GM21423 (cell line): ENCODE data around the gene FLT4.

Source experiments
- ATAC-seq: cut with Tn5 transposase; IDR thresholded peaks from one replicate; pipeline ENCODE4 v1.9.1; 2021; ENCODE audit warnings: mild to moderate bottlenecking, moderate library complexity; ENCODE audit not compliant: unreplicated experiment

The FLT4 gene

DNA sequence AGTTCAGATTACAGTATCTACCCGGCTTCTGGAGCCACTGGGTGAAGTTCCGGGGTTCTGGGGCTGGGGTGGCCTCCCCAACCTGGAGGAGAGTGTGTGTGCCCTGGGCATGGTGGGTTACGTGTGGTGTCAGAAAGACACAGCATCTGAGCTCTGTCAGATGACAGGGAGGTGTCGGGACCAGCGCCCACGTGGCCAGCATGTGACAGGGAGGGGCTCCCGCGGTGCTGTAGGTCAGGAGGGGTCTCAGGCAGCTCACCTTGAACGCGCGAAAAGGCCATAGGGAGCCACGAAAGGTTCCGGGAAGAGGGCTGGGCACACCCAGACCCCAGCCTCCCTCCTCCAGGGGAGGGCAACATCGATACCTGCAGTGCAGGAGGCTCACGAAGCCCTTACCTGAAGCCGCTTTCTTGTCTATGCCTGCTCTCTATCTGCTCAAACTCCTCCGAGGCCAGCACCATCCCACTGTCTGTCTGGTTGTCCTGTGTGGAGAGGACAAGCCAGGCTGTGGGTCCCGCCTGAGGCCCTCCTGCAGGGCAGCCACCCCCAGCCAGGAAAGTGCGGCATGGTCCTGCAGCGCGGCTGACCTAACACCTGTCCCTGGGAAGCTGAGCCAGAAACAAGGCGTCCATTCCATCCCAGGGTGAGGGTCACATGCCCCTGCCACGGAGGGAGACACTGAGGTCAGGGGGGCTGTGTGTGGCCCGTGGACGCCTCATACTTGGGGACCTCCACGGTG lies 40.7 kb downstream of the FLT4 start:
- ATAC-seq = no peak

DNA sequence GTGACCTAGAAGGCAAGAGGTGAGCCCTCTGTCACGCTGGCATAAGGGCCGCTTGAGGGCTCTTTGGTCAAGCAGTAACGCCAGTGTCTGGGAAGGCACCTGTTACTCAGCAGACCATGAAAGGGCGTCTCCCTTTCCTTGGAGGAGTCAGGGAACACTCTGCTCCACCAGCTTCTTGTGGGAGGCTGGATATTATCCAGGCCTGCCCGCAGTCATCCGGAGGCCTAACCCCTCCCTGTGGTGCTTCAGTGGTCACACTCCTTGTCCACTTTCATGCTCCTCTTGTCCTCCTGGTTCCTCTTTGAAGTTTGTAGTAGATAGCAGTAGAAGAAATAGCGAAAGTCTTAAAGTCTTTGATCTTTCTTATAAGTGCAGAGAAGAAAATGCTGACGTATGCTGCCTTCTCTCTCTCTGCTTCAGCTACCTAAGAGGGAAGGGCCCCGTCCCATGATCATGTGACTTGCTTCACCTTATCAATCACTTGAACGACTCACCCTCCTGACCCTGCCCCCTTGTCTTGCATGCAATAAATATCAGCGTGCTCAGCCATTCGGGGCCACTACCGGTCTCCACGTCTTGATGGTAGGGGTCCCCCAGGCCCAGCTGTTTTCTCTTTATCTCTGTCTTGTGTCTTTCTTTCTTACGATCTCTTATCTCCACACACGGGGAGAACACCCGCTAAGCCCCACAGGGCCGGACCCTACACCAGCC lies 41.4 kb downstream of the FLT4 start:
- ATAC-seq = no peak

DNA sequence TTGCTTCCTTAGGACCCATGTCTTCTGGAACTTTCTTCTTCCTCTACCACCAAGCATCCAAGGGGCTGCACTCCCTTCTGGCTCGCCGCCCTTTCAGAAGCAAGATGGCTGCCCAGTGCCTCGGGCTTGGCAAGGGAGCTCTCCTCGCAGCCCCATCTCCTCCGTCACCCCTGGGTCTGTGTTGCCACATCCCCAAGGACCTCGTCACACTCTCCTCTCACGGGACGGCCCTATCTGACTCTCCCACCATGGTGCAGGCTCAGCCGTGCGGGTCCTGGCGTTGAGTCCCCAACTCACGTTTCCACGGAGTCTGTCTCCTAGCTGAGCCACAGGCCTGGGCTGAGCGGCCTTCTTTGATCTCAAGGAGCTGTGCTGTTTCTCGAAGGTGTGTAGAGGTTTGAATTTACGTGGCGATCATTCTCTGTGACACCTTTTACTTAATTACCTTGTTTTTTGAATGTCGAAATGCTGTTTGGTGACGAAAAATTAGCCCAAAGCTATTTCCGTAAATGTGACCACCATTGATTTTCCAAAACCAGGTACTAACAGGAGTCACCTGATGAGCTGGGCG lies 43.1 kb downstream of the FLT4 start:
- no peak for ATAC-seq

DNA sequence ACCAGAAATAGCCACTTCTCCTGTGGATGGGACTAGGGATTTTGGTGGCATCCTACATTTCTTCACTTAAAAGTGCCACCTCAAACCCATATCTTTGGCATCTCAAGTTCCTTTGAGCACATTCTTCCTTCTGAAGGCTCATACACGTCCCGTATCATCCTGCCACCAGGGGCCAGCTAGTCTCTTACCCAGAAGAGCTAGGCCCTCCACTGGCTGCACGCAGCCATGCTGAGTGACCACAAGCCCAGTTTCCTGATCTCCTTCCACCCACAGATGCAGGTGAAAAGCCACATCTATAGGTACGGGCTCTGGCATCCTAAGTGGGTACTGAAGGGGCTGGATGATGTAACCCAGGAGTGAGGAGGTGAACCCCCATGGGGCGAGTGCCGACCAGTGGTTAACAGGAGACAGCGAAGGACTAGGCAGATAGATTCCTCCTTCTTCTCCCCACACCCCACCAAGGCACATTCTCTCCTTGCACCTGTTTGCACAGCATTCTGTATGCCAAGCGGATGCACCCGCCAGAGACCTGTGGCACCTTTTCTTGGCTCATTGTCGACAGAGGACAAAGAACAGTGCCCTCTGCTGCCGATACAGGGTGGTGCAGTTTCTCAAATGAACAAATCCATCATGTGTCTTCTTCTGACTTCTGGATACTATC lies 43.7 kb downstream of the FLT4 start:
- ATAC-seq = no peak

DNA sequence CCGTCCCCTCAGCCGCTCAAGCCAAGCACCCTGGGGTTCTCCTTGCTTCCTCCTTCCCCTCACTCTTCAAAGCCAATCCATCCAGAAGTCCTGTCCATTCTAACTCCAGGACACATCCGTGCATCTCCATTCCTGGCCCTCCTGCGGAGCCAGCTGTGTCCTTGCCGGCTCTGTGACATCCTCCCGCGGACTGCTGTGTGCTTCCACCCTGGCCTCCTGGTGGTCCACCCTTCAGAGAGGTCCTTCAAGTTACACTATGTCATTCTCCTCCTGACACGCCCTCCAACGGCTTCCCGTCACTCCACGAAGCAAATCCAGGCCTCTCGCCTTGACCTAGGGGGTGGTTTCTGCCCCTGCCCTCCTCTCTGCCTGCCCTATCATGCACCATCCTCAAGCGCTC lies 45.1 kb downstream of the FLT4 start:
- ATAC-seq = no peak

DNA sequence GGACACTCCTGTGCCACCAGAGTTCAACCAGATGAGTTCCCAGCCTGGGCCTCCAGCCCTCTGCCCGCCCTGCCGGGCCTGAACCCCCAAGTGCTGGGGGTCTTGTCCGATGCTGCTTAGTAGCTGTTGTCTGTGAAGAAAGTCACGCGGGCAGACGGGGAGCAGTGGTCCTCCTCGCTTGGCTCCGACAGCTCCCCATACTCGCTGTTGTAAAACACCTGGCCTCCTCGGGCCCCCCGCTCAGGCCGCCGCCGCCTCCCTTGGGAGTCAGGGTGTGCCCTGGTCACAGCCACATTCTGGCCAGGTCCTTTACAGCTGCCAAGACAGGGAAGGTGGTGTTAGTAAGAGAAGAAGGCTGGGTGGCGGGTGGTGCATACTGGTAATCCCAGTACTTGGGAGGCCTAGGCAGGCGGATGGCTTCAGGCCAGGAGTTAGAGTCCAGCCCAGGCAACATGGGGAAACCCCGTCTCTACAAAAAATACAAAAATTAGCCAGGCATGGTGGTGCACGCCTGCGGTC lies 46.3 kb downstream of the FLT4 start:
- no peak for ATAC-seq

DNA sequence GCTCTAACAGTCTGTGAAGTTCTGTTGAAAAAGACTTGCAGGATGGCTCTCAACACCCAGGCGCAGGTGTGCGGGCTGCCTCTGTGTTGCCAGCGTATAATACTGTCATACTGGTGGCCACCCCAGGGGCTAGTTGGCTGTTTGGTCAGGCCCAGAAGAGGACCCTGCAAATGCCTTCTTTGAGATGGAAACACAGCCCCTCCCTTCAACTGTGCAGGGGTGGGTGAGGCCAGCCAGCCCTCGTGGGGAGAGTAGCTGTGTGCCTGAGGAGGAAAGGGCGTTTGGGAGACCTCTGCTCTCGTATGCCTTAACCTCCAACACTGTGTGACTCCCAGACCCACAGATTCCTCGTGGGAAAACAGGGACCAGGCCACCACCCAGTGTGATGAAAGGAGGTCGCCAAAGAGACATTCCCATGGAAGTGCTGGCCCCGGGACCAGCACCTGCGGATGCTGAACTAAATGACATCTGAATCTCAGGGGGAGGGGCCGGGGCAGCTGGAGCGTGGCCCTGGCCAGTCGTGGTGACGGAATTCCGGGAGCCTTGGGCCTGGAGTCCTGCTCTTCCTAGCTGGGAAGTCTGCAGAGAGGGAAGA lies 46.8 kb downstream of the FLT4 start:
- ATAC-seq = no peak

DNA sequence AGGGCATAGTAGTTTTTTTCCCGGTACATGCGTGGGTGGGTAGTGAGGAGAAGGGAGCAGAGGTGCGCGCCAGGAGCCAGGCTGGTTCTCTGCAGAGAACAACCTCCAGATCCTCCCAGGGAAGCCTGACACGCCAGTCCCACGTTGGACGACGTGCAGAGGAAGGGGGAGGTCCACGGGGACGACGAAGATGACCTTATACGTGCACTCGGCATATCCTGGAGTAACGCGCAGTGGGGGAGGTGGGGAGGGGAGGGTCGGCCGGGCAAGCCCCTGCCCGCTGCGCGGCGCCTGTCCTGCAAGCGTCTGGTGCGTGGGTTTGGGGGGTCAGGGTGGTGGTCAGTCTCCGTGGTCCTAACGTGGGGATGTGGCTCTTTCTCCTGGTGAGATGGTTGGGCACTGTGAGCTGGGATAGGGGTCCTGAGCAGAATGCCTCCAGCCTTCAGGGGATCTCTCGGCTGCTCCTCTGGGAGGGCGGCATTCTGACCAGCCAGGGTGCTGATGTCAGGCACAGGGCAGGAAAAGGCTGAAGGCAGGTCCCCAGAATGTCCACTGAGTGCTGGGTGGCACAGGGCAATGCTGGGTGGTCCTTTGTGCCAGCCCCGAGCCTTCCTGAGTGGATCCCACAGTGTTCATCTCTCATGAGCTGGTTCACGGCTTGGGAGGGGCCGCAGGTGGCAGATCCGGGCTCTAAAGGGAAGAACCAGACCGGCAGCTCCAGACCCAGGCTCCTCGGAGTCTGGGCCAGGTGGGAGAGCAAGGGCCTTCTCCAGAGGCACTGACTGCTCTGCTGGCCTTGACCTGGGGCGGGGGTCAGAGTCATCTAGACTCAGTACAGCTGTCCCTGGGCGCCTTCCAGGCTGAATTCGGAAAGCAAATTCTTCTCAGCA lies 47.6 kb downstream of the FLT4 start:
- no peak for ATAC-seq

DNA sequence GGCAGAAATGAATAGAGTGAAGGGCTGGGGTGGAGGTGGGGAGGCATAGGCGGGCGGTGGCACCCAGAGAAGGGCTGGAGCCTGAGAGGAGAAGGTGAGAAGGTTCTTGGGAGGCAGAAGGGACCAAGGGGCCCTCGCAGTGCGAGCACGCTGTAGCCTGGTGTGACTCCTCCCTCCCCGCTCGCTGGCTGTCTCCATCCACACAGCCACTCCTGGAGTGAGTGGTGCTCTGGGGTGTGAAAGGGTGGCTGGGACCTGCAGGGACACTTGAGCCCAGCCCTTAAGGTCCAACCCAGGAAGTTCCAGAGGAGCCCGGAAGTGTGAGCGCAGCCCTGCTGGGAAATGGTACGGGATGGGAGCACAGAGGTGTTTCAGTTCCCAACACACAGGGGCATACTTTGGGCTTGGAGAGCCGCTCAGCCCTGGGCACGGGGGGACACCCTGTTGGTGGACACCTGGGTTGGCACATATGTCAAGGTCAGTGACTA lies 48.8 kb downstream of the FLT4 start:
- no peak for ATAC-seq

DNA sequence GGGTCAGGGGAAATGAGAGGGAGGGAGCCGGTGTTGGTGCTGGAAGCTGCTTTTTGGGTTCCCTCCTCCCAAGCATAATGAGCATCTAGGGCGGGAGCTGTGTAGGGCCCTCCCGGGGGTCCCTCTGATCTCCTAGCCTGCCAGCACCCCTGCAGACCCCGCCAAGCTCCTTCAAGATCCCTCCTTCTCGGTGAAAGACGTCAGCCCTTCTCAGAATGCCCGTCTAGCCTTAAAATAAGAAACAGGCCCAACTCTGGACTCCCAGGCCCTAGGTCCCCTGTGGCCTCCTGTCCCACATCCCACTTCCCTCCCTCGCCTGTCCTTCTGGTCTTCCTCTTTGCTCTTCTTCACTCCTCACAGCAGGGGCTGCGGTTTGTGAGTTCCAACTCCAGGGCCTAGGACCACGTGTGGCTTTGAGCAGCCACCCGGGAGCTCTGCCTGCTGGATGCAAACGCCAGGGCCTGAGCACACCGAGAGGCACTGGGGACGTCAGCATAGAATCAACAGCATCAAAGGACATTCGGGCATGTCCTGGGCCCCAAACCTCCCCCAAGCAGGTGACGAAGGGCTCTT lies 49.3 kb downstream of the FLT4 start:
- no peak for ATAC-seq

DNA sequence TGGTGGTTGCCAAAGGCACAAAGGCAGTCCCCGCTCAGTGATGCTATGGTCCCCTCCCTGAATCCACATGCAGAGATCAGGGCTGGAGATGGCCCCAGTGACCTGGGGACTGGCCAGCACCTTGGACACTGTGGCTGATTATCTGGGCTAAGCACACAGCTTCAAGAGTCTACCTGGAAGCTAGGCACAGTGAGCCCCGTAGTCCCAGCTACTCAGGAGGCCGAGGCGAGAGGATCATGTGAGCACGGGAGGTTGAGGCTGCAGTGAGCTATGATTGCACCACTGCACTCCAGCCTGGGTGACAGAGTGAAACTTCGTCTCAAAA lies 49.8 kb downstream of the FLT4 start:
- ATAC-seq = no peak

DNA sequence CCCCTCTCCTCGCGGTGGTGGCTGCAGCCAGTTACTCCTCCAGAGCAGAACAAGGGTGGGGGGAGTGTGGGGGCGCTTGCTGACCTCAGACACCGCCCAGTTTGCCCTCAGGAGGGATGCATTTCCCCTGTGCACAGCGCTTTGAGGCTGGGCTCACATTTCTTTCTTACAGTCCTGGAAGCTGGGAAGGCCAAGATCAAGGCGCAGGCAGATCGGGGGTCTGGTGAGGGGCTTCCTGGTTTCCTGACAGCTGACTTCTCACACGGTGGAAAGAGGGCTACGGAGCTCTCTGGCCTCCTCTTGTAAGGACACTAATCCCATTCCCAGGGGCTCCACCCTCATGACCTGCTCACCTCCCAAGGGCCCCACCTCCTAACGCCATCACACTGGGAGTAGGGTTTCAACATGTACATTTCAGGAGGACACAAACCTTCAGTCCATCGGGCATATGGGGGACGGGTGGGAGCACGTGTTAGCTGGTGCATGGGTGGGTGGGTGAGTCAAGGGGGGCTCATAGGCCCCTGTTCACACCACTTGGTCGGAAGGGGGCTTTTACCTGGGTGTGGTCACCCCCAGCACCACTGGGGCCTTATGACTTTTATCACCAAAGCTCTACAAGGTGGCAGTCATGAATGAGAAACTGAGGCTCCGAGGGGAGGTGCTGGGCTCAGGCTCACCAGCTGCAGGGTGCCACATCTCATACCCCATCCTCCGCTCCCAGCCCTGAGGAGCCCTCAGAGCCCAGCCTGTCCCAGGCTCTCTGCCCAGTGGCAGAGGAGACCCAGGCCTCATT lies 50.4 kb downstream of the FLT4 start:
- no peak for ATAC-seq

DNA sequence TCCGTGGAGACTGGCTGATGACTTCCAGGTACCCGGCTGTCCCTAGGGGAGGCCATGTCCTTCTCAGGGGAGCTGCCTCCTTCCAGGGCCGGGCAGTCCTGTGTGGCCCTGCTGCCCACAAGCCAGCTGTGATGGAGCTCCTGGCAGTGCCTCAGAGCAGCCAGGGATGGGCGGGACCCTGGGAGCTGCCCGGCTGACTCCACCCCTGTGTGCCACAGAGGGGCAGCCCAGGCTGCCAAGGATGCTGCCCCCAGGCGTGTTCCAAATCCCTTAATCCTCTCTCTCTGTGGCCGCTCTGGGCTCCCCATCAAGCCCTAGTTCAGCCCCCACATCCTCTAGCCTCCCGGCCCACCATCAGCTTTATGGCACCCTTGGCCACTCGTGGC lies 51.1 kb downstream of the FLT4 start:
- ATAC-seq = no peak

DNA sequence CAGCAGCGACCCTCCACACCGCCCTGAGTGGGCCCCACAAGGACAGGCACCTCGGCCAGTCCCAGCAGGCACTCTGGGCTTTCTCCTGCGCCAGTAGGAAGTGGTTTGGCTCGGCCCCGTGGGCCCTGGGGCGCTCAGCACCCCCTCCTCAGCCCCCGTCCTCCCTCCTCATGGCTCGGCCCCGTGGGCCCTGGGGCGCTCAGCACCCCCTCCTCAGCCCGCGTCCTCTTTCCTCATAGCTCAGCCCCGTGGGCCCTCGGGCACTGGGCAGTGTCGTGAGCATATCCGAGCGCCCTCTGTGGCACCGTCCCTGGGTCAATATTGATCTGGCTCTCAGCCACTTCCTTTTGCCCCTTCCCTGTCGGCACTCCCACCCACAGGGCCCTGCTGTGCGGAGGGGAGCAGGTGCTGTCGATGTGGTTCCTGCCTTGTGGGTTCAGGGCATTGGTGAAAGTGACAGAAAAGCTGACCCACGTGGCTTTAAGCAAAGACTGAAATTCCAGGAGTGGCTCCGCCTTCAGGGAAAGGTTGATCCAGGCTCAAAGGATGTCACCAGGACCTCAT lies 52.6 kb downstream of the FLT4 start:
- no peak for ATAC-seq

DNA sequence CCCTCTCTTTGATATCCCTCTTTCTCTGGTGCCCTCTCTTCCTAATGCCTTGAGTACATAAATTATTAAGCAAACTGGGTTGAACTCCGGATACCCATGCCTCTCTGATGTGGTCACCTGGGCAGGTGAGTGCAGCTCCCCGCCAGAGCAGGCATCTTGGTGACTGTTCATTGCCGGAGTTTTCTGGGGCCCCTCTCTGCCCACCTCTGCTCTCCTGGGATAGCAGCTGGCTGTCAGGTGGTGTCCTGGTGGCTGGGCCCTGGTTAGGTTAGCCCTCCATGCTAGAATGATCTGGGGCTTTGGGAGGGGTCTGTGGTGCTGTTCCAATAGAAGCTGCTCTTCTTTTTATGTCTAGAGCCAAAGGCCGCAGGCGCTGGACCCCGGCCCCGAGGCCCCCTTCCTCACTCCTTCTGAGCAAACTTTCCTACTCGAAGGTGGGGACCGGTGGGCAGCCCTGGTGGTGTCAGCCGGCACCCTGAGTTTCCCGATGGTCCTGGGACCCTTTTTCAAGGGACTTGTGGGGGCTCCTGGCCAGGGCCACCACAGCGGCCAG lies 53.2 kb downstream of the FLT4 start:
- no peak for ATAC-seq

DNA sequence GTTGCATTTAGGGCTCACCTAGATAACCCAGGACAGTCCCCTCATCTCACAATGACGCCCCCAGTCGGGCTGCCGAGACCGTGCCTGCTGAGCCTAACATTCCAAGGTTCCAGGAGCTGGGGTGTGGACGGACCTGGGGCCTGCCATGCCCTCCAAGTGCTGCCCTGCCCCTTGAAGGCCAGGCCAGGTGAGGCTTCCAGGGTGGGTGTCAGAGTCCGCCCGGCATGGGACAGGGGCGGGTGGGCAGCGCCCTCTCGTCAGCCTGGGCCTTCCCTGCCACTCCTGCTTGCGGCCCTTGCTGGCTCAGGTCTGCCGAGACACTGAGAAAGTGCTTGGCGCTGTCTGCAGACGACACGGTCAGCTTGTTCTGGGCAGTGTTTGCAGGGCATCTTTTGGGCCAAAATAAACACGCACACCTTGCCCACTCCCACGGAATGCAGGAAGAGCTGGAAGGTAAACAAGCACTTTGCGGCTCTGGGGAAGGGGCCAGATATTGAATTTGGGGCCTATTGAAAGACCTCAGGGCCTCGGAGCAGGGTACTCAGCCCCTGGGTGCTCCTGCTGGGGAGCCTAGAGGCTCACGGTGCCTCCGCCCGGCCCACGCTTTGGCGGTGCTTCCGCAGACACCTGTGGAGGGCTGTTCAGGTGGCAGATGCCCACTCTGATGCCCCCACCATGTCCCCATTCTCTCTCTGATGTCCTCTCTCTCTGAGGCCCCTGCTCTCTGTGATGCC lies 53.9 kb downstream of the FLT4 start:
- no peak for ATAC-seq

DNA sequence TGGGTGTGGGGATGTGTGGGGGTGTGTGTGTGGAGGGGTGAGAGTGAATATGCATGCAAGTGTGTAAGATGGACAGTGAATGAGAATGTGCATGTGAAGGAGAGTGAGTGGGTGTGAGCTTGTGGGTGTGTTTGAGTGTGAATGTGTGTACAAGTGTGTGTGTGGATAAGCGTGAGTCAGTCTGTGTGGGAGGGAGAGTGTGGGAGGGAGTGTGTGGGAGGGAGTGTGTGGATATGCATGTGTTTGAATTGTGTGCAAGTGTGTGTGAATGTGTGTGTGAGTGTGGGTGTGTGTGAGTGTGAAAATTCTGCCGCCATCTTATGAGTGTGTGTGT lies 54.4 kb downstream of the FLT4 start:
- ATAC-seq = no peak
